Activated CD8-positive, alpha-beta T cell treated with anti-CD3 and anti-CD28 coated beads for 36 hours (primary cell): ENCODE data around the gene CYP51A1. TPM values are rescaled to one million over a fixed set of nuclear protein-coding genes. Genes with fewer than 3 reads are reported as not detected.
"Not testable (repeated sequence)": the region's sequence is repeated elsewhere in the genome, so short reads cannot be mapped to it uniquely, and the experiment has no call there.

Source experiments
- ATAC-seq: fragments of 200-7000 bp; cut with Tn5 transposase; one replicate; pipeline ENCODE4 v1.10.0; 2021; ENCODE audit warnings: mild to moderate bottlenecking, moderate library complexity
- CTCF ChIA-PET: fragments of 350-600 bp; sonication (Branson Sonifier 250); formaldehyde crosslinking; loops from one replicate; lab custom pipeline; 2021; ENCODE audit warnings: antibody characterized with exemption; lab: Charles Lee
- POLR2A ChIA-PET: fragments of 350-600 bp; sonication (Branson Sonifier 250); formaldehyde crosslinking; loops from one replicate; lab custom pipeline; 2021; ENCODE audit warnings: antibody characterized with exemption; lab: Charles Lee
- DNase-seq: peaks from one replicate; pipeline ENCODE4 v3.0.0-alpha.2; 2020
- H3K27ac Mint-ChIP-seq: one replicate; pipeline ENCODE4 v1.8.0; 2021; ENCODE audit warnings: mild to moderate bottlenecking, mixed read lengths
- H3K27me3 Mint-ChIP-seq: one replicate; pipeline ENCODE4 v1.8.0; 2021; ENCODE audit warnings: mixed read lengths
- H3K36me3 Mint-ChIP-seq: one replicate; pipeline ENCODE4 v1.8.0; 2021; ENCODE audit warnings: low read depth, mixed read lengths
- H3K4me1 Mint-ChIP-seq: one replicate; pipeline ENCODE4 v1.8.0; 2021; ENCODE audit warnings: low read depth, mixed read lengths
- H3K4me3 Mint-ChIP-seq: one replicate; pipeline ENCODE4 v1.8.0; 2021; ENCODE audit warnings: mild to moderate bottlenecking, moderate library complexity, mixed read lengths
- H3K9me3 Mint-ChIP-seq: one replicate; pipeline ENCODE4 v1.8.0; 2021; ENCODE audit warnings: mixed read lengths
- intact Hi-C: fragments of 100-400 bp; cut with micrococcal nuclease; formaldehyde crosslinking; loops from one replicate; pipeline ENCODE4 v1.10.0; 2022
- total RNA-seq, 2 experiments: library from RNA; stranded (reverse); gene quantifications; one replicate each; pipeline ENCODE4 v1.2.3, GENCODE V29; 2021
- TF ChIP-seq, protein P1 (sequence below): fragments of 200-600 bp; IDR thresholded peaks from one replicate; pipeline ENCODE4 v1.8.0; 2022; ENCODE audit warnings: antibody characterized with exemption, mild to moderate bottlenecking

The CYP51A1 gene
- total RNA-seq, 2 experiments from 2014 or later, result 54.8 to 57.2 TPM

DNA sequence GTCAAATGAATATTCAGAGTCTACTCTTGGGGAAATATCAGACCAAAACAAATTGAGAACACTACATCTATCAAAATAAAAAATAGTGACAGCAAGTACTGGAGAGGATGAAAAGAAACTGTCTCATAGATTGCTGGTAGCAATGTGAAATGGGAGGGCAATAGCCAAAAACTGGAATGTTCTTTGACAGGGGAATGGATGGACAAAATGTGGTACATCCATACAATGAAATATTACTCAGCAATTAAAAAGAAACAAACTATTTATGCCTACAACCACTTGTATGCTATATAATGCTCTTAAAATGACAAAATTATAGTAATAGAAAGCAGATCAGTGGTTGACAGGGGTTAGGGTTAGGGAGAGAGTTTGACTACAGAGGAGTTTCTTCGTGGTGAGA is 46.0 kb downstream of the CYP51A1 start:
- H3K36me3 Mint-ChIP-seq, result peaks cover 37% of the 10 kb centered on the region
- no peak overlapping the region for H3K27ac Mint-ChIP-seq
- intact Hi-C loops, result no loop called here
- H3K4me1 Mint-ChIP-seq, result no peaks in the 10 kb centered on the region
- POLR2A ChIA-PET, result no interaction called here
- TF ChIP-seq, protein P1, sequence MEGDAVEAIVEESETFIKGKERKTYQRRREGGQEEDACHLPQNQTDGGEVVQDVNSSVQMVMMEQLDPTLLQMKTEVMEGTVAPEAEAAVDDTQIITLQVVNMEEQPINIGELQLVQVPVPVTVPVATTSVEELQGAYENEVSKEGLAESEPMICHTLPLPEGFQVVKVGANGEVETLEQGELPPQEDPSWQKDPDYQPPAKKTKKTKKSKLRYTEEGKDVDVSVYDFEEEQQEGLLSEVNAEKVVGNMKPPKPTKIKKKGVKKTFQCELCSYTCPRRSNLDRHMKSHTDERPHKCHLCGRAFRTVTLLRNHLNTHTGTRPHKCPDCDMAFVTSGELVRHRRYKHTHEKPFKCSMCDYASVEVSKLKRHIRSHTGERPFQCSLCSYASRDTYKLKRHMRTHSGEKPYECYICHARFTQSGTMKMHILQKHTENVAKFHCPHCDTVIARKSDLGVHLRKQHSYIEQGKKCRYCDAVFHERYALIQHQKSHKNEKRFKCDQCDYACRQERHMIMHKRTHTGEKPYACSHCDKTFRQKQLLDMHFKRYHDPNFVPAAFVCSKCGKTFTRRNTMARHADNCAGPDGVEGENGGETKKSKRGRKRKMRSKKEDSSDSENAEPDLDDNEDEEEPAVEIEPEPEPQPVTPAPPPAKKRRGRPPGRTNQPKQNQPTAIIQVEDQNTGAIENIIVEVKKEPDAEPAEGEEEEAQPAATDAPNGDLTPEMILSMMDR, result no peak
- H3K9me3 Mint-ChIP-seq, result no peaks in the 10 kb centered on the region
- no peak for DNase-seq
- H3K4me3 Mint-ChIP-seq, result no peak overlapping the region
- no peak for ATAC-seq
- H3K27me3 Mint-ChIP-seq, result no peaks in the 10 kb centered on the region
- CTCF ChIA-PET, result interaction anchor here (1.0 to 1.1 kb wide), 2 partner anchors 10 to 23 kb away, joined by 3 read pairs; no protein-coding TSS in a partner anchor

DNA sequence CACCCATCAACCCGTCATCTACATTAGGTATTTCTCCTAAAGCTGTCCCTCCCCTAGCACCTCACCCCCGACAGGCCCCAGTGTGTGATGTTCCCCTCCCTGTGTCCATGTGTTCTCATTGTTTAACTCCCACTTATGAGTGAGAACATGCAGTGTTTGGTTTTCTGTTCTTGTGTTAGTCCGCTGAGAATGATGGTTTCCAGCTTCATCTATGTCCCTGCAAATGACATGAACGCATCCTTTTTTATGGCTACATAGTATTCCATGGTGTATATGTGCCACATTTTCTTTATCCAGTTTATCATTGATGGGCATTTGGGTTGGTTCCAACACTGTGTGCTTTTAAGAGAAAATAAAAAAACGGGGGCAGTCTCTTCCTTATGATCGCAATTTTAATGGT is 50.4 kb downstream of the CYP51A1 start:
- H3K9me3 Mint-ChIP-seq, DNase-seq, intact Hi-C loops, ATAC-seq, H3K27ac Mint-ChIP-seq, H3K4me1 Mint-ChIP-seq, H3K4me3 Mint-ChIP-seq, CTCF ChIA-PET, POLR2A ChIA-PET, H3K27me3 Mint-ChIP-seq: not testable (repeated sequence)
- H3K36me3 Mint-ChIP-seq, result peaks cover 40% of the 10 kb centered on the region

DNA sequence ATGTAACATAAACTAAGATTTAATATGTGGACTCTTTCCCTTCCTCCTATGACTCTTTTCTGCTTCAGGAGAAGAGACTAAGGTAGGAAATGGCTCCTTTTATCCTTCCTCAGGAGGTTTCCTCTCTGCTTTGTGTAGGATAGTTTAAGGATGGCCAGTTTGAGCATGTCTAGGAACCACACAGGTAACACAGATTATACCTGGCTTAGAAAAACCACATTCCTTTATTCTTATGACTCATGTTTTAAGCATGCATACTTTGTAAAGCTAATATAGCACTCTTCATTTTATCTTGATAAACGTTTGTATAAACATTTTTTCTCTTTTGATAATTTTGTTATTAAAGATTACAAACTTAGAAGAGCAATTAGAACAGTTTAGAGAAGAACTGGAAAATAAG is 57.8 kb downstream of the CYP51A1 start:
- intact Hi-C loops, result no loop called here

DNA sequence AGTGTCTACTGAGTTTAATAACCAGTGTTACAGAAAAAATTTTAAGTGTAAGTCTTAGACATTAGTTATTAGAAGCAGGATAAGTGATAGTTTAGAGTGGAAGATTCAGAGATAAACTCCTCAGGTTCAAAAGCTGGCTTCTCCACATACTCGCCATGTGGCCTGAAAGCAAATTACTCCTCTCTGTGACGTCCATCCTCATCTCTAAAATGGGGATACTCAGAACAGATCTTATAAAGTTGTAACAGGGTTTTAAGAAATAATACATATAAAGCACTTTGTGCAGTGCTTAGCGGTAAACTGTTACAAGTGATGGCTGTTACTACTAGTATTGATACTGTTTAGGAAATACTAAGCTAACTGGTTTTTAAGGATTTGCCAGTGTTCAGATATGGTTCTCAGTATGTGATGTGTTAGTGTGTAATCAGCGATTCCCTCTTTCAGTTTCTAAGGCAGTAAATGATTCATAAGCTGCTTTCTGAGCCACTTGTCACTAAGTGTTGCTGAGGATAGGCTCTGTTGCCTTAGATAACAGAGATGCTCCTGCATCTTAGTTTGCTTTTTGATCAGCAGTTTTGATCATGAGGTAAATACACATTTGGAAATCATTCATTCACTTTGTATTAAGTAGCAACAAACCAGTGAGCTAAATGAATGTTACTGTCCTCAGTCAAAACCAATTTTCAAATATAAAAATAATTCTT is 58.7 kb downstream of the CYP51A1 start:
- ATAC-seq, result peak; percentile 83
- H3K36me3 Mint-ChIP-seq, result peaks cover 24% of the 10 kb centered on the region
- ChIA-PET POLR2A (interaction anchor here (1.0 kb wide), 1 partner anchor 77 kb away, joined by 3 read pairs; no protein-coding TSS in a partner anchor), CTCF (interaction anchor here (1.1 kb wide), 1 partner anchor 372 kb away, joined by 3 read pairs; the partner anchor contains the start of gene GATAD1)
- intact Hi-C loops, result no loop called here
- H3K4me3 Mint-ChIP-seq, result no peak overlapping the region
- no peak for DNase-seq
- H3K27me3 Mint-ChIP-seq, result no peaks in the 10 kb centered on the region
- TF ChIP-seq, protein P1, result no peak
- no peaks in the 10 kb centered on the region for H3K9me3 Mint-ChIP-seq
- peaks cover 5% of the 10 kb centered on the region for H3K4me1 Mint-ChIP-seq
- H3K27ac Mint-ChIP-seq, result no peak overlapping the region

More for the DNA sequence above, 57.8 kb downstream of the CYP51A1 start:
- DNase-seq, result no peak
- H3K9me3 Mint-ChIP-seq, result no peaks in the 10 kb centered on the region
- POLR2A ChIA-PET, result interaction anchor here (1.0 kb wide), 1 partner anchor 76 kb away, joined by 3 read pairs; no protein-coding TSS in a partner anchor
- CTCF ChIA-PET, result interaction anchor here (1.1 kb wide), 1 partner anchor 371 kb away, joined by 3 read pairs; the partner anchor contains the start of gene GATAD1
- TF ChIP-seq, protein P1, result no peak
- H3K4me3 Mint-ChIP-seq, result no peak overlapping the region
- ATAC-seq, result no peak
- H3K27me3 Mint-ChIP-seq, result no peaks in the 10 kb centered on the region
- no peak overlapping the region for H3K27ac Mint-ChIP-seq
- H3K4me1 Mint-ChIP-seq, result peaks cover 5% of the 10 kb centered on the region
- H3K36me3 Mint-ChIP-seq, result peaks cover 22% of the 10 kb centered on the region

DNA sequence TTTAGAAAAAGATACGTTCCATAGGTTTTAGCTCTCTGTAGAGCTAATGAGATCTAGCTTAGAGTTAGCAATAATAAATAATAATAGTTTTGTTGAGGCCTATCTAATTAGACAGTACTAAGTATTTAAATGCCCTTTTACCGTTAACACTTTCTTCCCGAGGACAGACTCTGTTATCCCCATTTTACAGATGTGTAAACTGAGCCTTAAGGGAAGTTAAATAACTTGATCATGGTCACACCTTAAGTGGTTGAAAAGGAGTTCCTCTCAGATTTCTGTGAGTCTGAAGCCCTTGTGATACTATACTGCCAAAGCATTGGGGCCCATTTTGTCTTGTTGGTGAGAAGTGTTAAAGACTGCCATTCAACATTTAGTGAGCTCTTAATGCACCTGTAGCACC is 61.6 kb downstream of the CYP51A1 start:
- TF ChIP-seq, protein P1, result no peak
- Mint-ChIP-seq H3K4me1 (peaks cover 5% of the 10 kb centered on the region), H3K4me3 (no peak overlapping the region), H3K36me3 (peaks cover 23% of the 10 kb centered on the region), H3K27me3 (no peaks in the 10 kb centered on the region), H3K27ac (no peak overlapping the region), H3K9me3 (no peaks in the 10 kb centered on the region)
- POLR2A ChIA-PET, result no interaction called here
- intact Hi-C loops, result no loop called here
- no peak for DNase-seq
- CTCF ChIA-PET, result no interaction called here
- ATAC-seq, result no peak
